Measurements from ENCODE around the gene MAGOH. TPM values are rescaled to one million over a fixed set of nuclear protein-coding genes. Genes with fewer than 3 reads are reported as not detected.
"Not testable (repeated sequence)": the region's sequence is repeated elsewhere in the genome, so short reads cannot be mapped to it uniquely, and the experiment has no call there.

The MAGOH gene
- total RNA-seq = 9.7 TPM

DNA sequence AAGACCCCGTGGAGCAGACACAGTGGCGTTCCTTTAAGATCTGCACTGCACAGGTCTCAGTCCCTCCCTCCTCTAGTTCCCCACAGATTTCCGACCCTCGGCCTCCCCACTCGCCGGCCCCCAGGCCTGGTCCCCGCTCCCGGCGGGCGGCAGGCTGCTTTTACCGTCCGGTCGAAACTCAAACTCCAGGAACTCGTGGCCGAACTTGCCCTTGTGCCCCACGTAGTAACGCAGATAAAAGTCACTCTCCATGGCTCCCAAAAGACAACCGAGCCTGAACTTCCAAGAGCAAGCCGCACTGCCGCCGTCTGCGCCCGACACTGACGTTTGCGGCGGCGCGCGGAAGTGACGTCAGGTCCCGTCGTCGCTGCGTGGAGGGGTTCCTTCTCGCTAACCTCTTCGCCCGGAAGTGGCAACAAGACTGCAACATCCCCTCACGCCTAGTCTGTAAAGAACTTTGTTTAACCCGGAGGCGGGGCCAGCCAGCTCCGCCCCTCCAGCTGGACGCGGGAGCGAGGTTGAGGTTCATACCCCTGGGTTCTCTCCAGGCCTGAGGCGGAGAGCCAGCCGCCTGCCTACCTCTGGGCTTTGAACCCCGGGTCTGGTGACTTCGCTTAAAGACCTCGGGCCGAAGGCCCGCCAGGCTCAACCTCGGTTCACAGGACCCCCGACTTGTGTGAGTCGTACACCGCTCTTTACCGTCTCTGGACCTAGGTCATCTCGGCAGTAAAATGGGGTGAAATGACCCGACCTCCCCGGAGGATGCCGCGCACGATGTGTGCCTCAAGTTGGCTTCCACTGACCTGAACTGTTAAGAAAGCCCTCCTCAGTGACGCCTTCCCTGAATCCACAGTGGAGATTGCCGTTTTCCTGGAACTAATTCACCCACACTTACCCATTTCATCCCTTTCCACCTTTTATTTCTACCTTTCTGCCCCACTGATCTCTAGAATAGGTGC, at the start of gene MAGOH:
TSS of gene MAGOH (minus strand) at position 322 of the 959 bp plus-strand sequence. CDS start at position 252, 70 bp downstream.
- peak; percentile 93 to 96 (median 94) for DNase-seq (ENCODE audit: low read depth in 2 of 3, low spot score in 2 of 3)

DNA sequence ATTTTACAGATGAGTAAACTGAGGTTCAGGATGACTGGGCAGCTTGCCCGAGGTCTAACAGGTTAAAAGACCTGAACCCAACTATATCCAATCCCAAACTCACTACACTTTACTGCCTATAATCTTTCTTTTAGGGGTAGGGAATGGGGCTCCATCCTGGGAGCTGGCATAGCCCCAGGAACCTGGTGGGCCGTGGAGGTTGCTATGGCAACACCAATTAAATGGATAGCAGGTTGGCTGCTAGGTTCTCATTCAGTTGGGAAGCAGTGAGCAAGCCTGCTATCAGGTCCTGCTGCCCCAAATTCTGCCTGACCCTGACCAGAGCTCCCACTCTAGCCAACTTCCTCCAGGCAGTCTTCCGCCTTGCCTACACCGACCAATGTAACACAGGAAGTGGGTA, 48.6 kb upstream of the MAGOH start:
- no peak for DNase-seq (ENCODE audit: low read depth in 2 of 3, low spot score in 2 of 3)

DNA sequence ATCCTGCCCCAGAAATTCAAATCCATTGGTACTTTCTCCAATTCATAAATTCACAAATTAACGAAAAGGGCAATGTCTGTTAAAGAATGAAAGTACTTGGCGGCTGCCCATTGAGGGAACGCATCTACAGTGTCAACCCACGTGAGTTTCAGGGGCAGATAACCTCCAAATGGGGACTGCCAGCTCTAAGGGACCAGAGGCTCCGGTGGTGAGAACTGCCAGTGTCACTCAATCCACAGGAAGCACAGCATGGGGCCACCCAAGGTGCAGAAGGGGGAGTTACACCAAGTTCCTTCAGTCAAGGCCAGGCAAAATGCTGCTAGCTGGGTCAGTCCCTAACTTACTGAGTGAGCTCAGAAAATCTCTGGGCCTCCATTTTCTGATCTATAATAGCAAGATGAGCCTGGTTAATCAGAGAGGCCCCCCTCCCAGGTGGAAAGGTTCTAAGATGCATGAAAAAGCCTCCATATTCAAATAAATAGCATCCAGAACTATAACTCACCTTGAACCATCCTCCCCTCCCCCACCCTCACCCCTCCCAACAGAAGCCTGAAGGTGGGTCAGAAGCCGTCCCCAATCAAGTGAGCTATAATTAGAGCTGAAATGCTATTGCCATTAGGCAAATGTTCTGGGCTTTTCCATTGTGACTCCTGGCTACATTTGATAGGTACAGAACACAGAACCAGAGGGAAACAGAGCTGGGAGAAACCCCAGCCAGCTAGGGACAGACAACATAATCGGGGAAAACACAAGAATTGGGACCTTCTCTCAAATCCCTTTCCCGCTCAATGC, 47.8 kb upstream of the MAGOH start:
- DNase-seq (ENCODE audit: low read depth in 2 of 3, low spot score in 2 of 3) = peak in 2 of 3 donors; percentile 20 to 64

DNA sequence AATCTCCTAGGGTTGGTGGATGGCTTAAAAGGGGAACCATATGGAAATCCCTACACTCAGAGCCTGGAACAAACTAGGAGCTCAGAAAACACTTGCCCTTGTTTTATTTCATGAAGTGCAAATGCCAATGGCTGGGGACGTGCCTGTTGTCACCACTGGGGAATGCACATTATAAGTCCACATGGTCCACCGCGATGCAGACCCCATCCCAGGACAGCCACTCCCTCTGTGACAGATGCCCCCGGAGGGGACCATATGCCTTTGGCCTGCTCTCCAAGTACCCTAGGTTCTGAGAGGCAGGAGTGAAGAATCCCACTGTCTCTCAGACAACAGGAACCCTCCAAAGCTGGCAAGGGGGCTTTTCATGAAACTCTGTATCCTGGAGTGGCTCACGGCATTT, 47.2 kb upstream of the MAGOH start:
- DNase-seq (ENCODE audit: low read depth in 2 of 3, low spot score in 2 of 3) = no peak

DNA sequence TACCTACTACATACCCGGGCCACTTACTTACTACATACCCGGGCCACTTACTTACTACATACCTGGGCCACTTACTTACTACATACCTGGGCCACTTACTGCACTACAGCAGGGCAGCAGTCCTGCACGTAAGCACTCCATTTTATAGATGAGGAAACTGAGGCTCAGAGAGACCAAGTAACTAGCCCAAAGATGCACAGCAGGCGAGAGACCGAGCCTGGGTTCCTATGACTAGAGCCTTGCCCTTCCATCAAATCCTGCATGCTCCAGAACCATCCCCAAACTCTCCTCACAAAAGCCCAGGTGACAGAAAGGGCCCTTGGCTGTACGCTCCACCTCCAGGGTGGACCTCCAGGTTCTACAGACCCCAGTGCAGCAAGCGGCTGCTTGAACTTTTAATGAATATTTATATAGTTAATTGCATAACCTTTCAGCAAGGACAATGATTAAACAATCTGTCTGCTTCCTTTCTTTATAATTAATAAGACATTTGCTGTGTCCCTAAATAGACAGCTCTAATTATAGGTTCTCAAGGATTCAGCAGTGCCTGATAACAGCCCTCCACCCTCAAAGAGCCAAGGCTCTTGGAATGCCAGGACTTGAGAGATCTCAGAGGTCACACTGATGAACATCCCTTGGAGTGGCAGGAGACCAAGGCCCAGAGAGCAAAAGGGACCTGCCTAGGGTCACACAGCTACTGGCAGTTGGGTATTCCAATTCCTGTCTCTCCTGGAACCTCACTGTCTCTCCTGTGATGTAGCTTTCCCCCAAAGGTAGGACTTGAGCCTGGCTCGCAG, 46.1 kb upstream of the MAGOH start:
- DNase-seq (ENCODE audit: low read depth in 2 of 3, low spot score in 2 of 3) = no peak

DNA sequence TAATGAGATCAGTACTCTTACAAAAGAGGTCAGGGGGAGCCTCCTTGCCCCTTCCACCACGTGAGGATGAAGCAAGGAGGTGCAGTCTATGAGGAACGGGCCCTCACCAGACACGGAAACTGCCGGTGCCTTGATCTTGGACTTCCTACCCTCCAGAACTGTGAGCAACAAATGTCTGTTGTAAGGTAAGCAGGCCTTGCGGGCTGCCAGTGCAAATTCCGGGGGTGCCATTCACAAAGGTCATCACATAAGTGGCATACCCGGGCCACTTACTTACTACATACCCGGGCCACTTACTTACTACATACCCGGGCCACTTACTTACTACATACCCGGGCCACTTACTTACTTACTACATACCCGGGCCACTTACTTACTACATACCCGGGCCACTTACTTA, 44.8 kb upstream of the MAGOH start:
- DNase-seq (ENCODE audit: low read depth in 2 of 3, low spot score in 2 of 3) = not testable (repeated sequence)

DNA sequence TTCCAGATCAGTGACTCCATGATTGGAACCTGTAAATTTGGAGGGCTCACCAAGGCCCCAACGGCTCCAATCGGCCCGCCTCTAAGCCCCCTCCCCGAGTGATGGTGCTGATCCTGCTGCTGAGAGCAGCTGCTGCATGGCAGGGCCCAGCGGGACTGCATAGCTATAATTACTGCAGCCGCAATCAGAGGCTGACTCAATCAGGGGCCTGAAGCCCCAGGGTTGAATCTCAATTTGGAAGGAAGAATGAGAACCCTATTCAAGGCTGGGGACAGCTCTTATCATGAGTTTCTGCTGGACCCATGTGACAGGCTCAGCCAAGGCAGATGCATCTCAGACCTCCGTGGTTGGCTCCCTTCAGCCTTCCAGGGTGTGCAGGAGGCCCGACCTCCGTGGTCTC, 42.8 kb upstream of the MAGOH start:
- no peak for DNase-seq (ENCODE audit: low read depth in 2 of 3, low spot score in 2 of 3)

DNA sequence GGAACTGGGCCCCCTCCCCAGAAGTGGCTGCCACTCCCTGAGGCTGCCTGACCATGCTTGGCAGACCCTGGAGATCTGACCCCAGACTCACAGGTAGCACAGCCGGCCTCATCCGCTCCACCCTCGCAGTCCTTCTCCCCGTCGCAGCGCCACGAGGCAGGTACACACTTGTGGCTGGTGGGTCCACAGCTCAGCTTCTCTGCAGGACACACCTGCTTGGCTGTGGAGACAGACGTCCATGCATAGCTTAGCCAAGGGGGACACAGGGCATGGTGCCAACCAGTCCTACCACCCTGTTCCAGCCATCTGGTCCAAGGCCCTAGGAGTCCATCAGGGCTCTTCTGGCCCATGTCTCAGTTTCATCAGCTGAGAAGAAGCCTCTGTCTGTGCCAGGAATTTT, 42.2 kb upstream of the MAGOH start:
- no peak for DNase-seq (ENCODE audit: low read depth in 2 of 3, low spot score in 2 of 3)

DNA sequence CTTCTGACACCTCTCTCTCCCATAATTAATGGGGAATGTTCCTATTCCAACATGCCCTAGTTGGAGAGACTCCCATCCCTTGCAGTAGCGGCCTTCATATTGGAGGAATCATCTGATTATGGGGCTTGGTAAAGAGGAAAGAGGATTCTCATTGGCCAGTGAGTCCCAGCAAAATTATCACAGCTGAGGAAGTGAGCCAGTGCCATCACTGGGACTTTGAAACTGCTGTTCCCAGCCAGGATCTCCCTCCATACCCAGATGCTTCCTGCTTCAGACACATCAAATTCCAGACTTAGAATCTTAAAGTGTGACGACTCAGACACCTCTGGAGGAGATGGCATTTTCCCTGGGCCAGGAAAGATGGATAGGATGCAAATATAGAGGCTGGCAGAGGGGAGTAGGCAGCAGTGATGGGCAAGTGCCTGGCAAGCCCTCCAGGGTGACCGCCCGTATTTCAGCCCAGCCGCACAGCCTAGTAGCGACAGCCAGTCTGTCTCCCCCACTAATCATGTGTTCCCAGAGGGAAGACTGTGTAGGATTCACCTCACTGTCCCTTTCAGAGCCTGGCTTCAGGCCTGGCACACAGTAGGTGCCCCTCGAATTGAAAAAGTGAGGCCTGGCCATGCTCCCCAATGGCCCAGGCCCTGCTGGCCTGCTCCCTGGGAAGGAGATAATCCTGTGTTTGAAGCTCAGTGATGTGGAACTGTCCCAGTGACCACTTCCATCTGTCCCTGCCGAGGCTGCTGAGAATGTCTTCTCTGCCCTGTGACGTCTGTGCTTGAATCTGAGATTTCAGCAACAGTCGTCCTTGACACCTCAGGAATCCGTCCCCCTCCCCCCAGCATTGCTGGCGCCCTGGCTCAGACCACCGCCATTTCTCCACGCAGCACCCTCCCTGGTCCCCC, 41.2 kb upstream of the MAGOH start:
- DNase-seq (ENCODE audit: low read depth in 2 of 3, low spot score in 2 of 3) = no peak

DNA sequence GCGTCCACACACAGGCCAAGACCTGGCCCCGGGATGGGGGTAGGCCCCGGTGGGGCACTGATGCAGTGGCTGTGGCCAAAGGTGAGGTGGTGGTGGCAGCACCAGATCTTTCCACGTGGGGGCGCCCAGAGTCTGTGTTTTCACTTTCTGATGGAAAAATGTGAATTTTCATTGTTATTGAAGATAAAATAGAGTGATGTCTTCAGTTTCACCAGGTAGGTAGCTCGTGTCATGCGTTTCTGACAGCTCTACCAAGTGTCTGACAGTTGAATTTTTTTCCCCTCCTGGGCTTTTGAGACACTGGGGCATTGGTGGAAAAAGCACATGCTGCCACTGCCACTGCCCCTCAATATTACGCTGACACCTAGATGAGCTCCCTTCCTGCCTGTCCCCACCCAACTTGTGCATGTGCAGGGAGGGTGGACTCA, 40.0 kb upstream of the MAGOH start:
- peak; percentile 29 to 62 (median 50) for DNase-seq (ENCODE audit: low read depth in 2 of 3, low spot score in 2 of 3)

DNA sequence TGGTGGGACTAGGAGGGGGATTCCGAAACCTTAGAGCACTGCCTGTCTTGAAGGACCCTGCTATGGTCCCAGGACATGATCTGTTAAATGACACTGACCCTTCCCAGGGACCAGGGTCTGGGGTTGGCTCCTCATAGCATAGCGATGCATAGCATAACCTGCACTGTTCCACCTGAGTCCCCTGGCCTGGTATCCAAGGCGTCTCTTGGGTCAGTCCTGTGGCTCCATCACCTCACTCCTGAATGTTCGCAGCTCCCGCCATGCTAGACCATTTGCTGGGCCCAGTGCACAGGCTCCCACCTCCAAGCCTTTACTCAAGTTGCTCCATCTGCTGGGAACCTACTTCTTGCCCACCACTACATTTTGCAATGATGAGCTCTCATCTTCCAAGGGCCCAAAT, 39.0 kb upstream of the MAGOH start:
- no peak for DNase-seq (ENCODE audit: low read depth in 2 of 3, low spot score in 2 of 3)

DNA sequence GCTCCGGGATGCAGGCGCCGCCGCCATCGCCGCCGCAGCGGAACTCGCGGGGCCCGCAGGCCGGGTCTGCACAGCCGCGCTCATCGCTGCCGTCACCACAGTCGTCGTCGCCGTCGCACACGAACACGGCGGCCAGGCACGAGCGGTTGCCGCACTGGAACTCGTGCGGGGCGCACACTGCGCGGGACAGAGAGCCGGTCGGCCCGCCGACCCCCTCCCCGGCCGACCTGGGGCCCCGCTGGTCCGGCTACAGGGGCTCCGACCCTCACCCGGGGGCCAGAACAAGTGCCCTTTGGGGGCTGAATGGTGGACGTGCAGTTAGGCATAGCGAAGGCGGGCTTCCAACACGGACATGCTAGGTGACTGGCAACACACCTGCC, 38.6 kb upstream of the MAGOH start:
- DNase-seq (ENCODE audit: low read depth in 2 of 3, low spot score in 2 of 3) = no peak

DNA sequence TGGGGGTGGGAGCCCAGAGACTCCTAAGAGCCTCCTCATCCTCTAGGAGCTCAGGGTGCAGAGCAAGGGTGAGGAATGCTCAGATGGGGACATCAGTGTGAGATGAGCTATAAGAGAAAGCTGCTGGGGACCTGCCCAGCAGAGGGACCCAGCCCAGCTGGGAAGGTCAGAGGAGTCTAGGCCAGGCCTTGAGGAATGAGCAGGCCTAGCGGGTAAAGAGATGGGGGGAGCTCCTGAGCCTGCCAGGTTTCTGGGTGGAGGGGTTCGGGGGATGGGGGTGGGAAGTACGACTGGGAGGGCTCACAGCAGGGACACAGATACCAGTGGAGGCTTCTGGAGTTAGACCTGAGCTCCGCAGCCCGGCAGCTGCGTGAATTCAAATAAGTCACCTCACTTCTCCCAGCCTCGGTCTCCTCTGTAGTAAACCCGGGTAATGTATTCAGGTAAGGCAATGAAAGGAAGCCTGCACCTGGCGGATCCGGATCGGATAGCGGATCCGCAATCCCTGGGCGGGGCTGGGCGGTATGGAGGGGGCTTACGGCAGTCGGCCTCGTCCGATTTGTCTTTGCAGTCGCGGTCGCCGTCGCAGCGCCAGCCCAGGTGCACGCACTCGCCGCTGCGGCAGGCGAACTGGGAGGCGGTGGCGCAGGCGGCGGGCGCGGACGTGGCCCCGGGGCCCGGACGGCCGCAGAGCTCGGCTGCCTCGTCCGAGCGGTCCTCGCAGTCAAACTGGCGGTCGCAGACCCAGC, 38.0 kb upstream of the MAGOH start:
- no peak for DNase-seq (ENCODE audit: low read depth in 2 of 3, low spot score in 2 of 3)

DNA sequence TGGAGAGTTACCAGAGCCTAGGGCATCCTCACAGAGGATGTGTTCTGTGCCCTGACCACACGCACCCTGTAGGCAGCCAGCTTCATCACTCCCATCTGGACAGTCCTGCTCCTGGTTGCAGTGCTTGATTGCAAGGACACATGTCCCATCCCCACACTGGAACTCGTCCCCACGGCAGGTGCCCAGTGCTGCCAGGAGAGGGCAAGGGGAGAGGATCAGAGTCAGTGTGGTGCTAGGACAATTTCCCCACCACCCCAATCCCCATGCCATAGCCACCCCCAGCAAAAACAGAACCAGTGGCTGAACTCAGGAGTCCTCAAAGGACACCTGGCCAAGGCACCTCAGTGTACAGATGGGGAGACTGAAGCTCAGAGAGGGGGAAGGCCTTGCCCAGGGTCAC, 37.2 kb upstream of the MAGOH start:
- DNase-seq (ENCODE audit: low read depth in 2 of 3, low spot score in 2 of 3) = no peak

DNA sequence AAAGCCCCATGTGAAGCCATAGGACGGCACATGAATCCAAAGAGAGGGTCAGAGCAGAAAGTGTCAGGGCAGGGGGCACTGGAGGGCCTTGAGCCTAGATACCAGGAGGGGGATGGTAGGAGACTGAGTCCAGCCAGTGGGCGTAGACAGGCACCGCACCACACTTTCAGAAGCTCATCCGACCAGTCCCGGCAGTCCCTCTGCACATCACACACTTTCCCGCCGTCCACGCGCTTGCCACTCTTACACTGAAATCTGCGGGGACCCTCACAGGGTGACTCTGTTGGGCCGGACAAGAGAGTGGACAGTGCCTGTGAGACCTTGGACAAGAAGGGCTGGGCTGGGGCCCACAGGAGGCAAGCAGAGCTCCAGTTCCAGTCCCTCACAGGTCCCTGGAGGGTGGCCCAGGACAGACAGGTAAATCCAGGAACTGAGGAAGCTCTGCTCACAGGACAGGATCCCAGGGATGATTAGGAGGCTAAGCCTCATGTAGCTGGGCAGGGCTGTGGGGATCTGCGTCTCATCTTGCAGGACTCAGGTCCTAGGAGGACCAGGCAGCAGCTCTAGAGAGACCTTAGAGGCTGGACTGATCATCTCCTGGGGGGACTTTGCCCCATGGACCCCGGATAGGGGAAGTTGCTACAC, 36.3 kb upstream of the MAGOH start:
- no peak for DNase-seq (ENCODE audit: low read depth in 2 of 3, low spot score in 2 of 3)

DNA sequence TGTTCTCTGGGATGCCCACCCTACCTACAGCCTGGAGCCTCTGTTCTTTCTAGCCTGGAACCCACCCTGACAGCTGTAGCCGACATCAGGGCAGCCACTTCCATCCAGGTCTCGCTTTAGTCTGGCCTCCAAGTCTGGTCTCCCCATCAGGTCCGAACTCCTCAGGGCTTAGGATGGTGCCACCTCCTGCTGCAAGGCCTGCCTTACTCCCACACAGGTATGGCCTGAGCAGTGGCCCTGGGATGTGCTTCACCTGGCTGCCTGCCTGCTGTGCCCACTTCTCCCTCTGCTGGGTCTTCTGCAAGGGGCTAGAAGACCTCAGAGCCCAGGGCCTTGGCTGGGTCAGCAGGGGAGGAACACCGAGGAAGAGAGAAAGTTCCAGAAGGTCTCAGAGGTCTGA, 35.7 kb upstream of the MAGOH start:
- no peak for DNase-seq (ENCODE audit: low read depth in 2 of 3, low spot score in 2 of 3)

DNA sequence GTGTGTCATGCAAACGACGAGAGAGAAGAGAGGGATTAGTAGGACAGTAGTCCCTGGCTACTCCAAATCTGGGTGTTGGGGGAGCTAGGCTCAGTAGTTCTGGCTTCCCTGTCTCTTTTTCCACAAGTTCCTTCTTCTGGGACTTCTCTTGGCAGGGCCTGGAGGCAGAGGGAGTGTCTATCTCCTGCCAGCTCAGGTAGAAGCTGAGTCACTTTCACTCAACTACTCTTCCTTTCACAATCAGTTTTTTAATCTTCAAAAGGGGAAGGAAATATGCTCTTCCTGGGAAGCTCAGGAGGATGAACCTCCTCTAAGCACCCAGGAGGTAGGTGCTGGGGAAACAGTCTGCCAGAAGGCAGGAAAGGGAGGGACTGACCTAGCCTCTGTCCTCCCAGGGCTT, 35.2 kb upstream of the MAGOH start:
- DNase-seq (ENCODE audit: low read depth in 2 of 3, low spot score in 2 of 3) = no peak

DNA sequence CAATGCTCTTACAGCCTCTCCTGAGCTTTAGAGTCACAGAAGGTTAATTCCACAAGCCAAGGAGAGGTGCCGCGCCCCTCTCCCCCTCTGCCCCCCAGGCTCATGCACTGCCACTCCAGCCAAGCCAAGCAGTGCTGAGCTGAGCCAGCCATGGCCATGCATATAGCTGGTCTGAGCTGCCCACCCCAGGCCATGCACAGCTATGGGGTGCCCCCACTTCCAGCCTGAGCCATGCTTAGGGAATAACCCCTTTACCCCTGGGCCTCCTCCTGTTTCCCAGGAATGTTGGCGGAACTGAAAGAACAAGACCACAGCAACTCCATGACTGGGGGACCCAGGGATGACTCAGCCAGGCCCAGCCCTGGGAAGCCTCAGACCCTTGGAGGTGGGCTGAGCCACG, 34.0 kb upstream of the MAGOH start:
- no peak for DNase-seq (ENCODE audit: low read depth in 2 of 3, low spot score in 2 of 3)

All from hematopoietic multipotent progenitor cell (in vitro differentiated cells).